ENCODE data around the gene PALB2.
A peak's percentile ranks its signal among the peaks of the same experiment; 100 is the strongest.

PALB2 gene

DNA sequence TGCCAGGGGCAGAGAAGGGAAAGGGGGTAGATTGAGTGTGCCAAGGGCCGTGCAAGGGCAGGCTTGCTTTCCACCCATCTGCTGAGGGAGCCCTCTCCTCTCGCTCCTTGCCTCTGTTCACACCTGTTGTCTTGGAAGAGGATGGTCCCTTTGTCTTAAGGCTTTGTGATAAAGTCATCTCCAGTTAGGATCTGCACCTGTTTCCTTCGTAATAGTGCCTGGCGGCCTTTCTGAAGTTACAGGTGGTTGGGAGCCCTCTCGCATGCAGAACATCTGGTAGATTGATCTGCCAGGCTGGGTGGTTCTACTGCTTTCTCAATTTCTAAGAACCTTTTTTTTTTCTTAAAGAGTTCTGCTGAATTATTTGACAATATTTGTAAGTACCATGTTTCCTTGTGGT, 67.3 kb downstream of the PALB2 start:
- no peak for TF ChIP-seq CTCF (IDR thresholded peaks at IDR 0.05)
- Mint-ChIP-seq H3K27ac (no peak overlapping the region), H3K36me3 (ENCODE audit: low read depth) (peaks cover 53% of the 10 kb centered on the region), H3K9me3 (no peaks in the 10 kb centered on the region), H3K27me3 (ENCODE audit: low read depth, poor library complexity) (peaks cover 3% of the 10 kb centered on the region), H3K4me1 (no peaks in the 10 kb centered on the region), H3K4me3 (no peak overlapping the region)
- DNase-seq: no peak

DNA sequence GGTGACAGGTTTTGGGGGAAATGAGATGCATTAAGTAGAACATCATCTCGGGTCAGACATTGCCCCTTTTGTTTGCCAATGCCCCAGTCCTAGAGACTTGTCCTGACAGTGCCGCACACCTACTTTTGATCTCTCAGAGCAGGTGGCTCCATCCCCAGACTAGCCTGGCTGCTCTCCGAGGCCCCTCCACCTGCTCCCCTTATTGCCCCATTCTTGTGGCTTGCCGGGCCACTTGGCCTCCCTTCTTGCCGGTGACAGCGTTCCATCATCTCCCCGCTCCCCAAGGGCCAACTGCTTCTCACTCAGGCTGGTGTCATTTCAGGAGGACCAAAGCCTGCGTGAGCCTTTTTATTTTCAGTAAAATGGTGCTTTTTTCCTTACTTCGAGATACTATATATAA, 68.7 kb downstream of the PALB2 start:
- H3K4me3 Mint-ChIP-seq: no peak overlapping the region
- no peak for TF ChIP-seq CTCF (IDR thresholded peaks at IDR 0.05)
- DNase-seq: no peak
- H3K9me3 Mint-ChIP-seq: no peaks in the 10 kb centered on the region
- H3K27me3 Mint-ChIP-seq (ENCODE audit: low read depth, poor library complexity): peaks cover 3% of the 10 kb centered on the region
- peaks cover 52% of the 10 kb centered on the region for H3K36me3 Mint-ChIP-seq (ENCODE audit: low read depth)
- H3K4me1 Mint-ChIP-seq: no peaks in the 10 kb centered on the region
- H3K27ac Mint-ChIP-seq: no peak overlapping the region

DNA sequence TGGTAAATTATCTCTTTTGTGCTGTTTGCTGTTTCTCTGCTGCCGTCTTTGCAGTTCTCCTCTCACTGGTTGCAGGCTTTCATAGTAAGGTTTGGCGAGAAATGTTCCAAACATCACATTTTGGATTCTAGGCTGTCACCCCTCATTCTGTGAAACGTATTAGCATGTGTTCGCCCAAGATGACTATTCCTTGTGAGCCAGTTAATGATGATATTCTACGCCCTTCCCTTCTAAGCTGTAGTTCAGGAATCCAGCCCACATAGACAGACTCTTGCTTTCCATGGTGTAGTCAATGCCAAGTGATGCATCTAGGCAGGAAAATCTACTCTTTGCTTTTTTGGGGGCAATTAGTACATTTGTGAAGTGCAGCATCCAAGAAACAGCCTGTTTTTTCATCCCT, 69.2 kb downstream of the PALB2 start:
- H3K4me1 Mint-ChIP-seq: no peaks in the 10 kb centered on the region
- no peak for TF ChIP-seq CTCF (IDR thresholded peaks at IDR 0.05)
- H3K36me3 Mint-ChIP-seq (ENCODE audit: low read depth): peaks cover 57% of the 10 kb centered on the region
- H3K4me3 Mint-ChIP-seq: no peak overlapping the region
- H3K27me3 Mint-ChIP-seq (ENCODE audit: low read depth, poor library complexity): peaks cover 3% of the 10 kb centered on the region
- no peak overlapping the region for H3K27ac Mint-ChIP-seq
- no peaks in the 10 kb centered on the region for H3K9me3 Mint-ChIP-seq
- DNase-seq: no peak

- Mint-ChIP-seq H3K36me3 (ENCODE audit: low read depth) (peaks cover 63% of the 10 kb centered on the region), H3K4me1 (no peaks in the 10 kb centered on the region), H3K27me3 (ENCODE audit: low read depth, poor library complexity) (peaks cover 3% of the 10 kb centered on the region), H3K9me3 (no peaks in the 10 kb centered on the region), H3K4me3 (no peak overlapping the region), H3K27ac (no peak overlapping the region)
- no peak for TF ChIP-seq CTCF (IDR thresholded peaks at IDR 0.05)
- no peak for DNase-seq
These were observed 70.0 kb downstream of the PALB2 start for GRCh38 chr16:23570992-23571632.

- Mint-ChIP-seq H3K36me3 (ENCODE audit: low read depth) (peaks cover 78% of the 10 kb centered on the region), H3K4me1 (no peaks in the 10 kb centered on the region), H3K4me3 (no peak overlapping the region), H3K27ac (no peak overlapping the region), H3K9me3 (no peaks in the 10 kb centered on the region), H3K27me3 (ENCODE audit: low read depth, poor library complexity) (peaks cover 3% of the 10 kb centered on the region)
- no peak for TF ChIP-seq CTCF (IDR thresholded peaks at IDR 0.05)
- no peak for DNase-seq
These were observed 73.5 kb downstream of the PALB2 start for GRCh38 chr16:23567602-23568001.

DNA sequence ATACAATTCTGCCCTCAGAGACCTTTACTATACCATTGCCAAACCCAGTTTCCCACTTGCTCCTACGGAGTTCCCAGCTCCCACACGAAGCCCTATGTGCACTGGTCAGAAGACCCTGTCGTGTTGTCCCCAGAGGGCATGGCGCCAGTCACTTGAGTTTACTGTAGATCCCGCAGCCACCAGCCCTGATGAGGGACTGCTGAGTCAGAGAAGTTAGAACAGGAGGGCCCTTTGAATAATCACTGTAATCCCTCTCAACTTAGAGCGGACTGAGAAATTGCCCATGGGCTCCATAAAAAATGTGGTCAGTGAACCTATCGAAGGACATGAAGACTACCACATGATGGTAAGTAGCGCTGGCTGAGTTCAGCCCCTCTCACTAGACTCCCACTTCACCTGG, 74.4 kb downstream of the PALB2 start:
- H3K4me1 Mint-ChIP-seq: no peaks in the 10 kb centered on the region
- no peak overlapping the region for H3K4me3 Mint-ChIP-seq
- H3K9me3 Mint-ChIP-seq: no peaks in the 10 kb centered on the region
- H3K36me3 Mint-ChIP-seq (ENCODE audit: low read depth): peaks cover 79% of the 10 kb centered on the region
- peaks cover 3% of the 10 kb centered on the region for H3K27me3 Mint-ChIP-seq (ENCODE audit: low read depth, poor library complexity)
- H3K27ac Mint-ChIP-seq: peak overlapping the region; percentile 36
- no peak for DNase-seq
- TF ChIP-seq CTCF (IDR thresholded peaks at IDR 0.05): no peak
